Right atrium auricular region (tissue), 2 donors: Measurements from ENCODE around the gene RIPK3. TPM values are rescaled to one million over a fixed set of nuclear protein-coding genes. Genes with fewer than 3 reads are reported as not detected.

Experiments
- DNase-seq: peaks from one replicate; pipeline ENCODE4 v3.0.0-alpha.2; 2019; ENCODE audit warnings: low spot score
- H3K27ac ChIP-seq, 2 donors: fragments of 200-600 bp; sonication (generic); 1 replicate in 1 of 2; 2 replicates in 1 of 2; pipeline ENCODE4 v1.5.1; 2016 to 2019
- H3K27me3 ChIP-seq, 2 donors: fragments of 200-600 bp; sonication (generic); one replicate each; pipeline versions ENCODE4 v1.5.1 to v1.6.0; 2017 to 2019
- H3K36me3 ChIP-seq: fragments of 200-600 bp; sonication (generic); one replicate; pipeline ENCODE4 v1.5.1; 2016
- H3K4me1 ChIP-seq, 2 donors: fragments of 200-600 bp; sonication (generic); one replicate each; pipeline versions ENCODE4 v1.5.1 to v1.6.0; 2017 to 2019
- H3K4me3 ChIP-seq, 2 donors: fragments of 200-600 bp; sonication (generic); 1 replicate in 1 of 2; 2 replicates in 1 of 2; pipeline ENCODE4 v1.5.1; 2017 to 2019; ENCODE audit warnings: mild to moderate bottlenecking in 1 of 2, moderate library complexity in 1 of 2
- H3K9me3 ChIP-seq, 2 donors: fragments of 200-600 bp; sonication (generic); one replicate each; pipeline ENCODE4 v1.5.1; 2019
- CTCF ChIP-seq, 2 donors: fragments of 200-600 bp; sonication (generic); IDR thresholded peaks; one replicate each; pipeline ENCODE4 v1.5.1; 2019; ENCODE audit warnings: antibody characterized with exemption in 2 of 2
- total RNA-seq, 2 donors: library from RNA; depleted of rRNA; stranded (reverse); fragments of >200 nt; gene quantifications; one replicate each; pipeline ENCODE4 v1.1.0, GENCODE V29; 2016

RIPK3 gene
- total RNA-seq, 2 donors from 2014 or later: 1.9 to 3.8 TPM

- no peaks in the 10 kb centered on the region for H3K27me3 ChIP-seq
- TF ChIP-seq CTCF (IDR thresholded peaks at IDR 0.05): no peak
- no peak overlapping the region for H3K27ac ChIP-seq
- H3K4me3 ChIP-seq: no peak overlapping the region
- no peaks in the 10 kb centered on the region for H3K9me3 ChIP-seq
- no peak for DNase-seq
- peaks cover 0 to 10% of the 10 kb centered on the region in 2 donors for H3K4me1 ChIP-seq
- H3K36me3 ChIP-seq: no peaks in the 10 kb centered on the region
Observed at GRCh38 chr14:24321212-24321975, 18.4 kb downstream of the RIPK3 start.

GRCh38 chr14:24317141-24317928, 22.5 kb downstream of the RIPK3 start:
- Histone ChIP-seq H3K27me3 (no peaks in the 10 kb centered on the region), H3K4me1 (peaks cover 0 to 47% of the 10 kb centered on the region in 2 donors)

GRCh38 chr14:24316597-24316950, 23.2 kb downstream of the RIPK3 start:
- Histone ChIP-seq H3K4me1 (peaks cover 0 to 55% of the 10 kb centered on the region in 2 donors), H3K4me3 (peak overlapping the region in 1 of 2 donors; percentile 16), H3K27me3 (no peaks in the 10 kb centered on the region), H3K9me3 (no peaks in the 10 kb centered on the region), H3K27ac (peak overlapping the region; percentile 18 to 48), H3K36me3 (no peaks in the 10 kb centered on the region)
- TF ChIP-seq CTCF (IDR thresholded peaks at IDR 0.05): no peak
- no peak for DNase-seq

More at GRCh38 chr14:24317141-24317928, 22.5 kb downstream of the RIPK3 start:
- Histone ChIP-seq H3K27ac (no peak overlapping the region), H3K9me3 (no peaks in the 10 kb centered on the region), H3K4me3 (no peak overlapping the region), H3K36me3 (no peaks in the 10 kb centered on the region)
- DNase-seq: no peak
- no peak for TF ChIP-seq CTCF (IDR thresholded peaks at IDR 0.05)

- TF ChIP-seq CTCF (IDR thresholded peaks at IDR 0.05): peak in 1 of 2 donors; percentile 53
- peak overlapping the region in 1 of 2 donors; percentile 16 for H3K4me3 ChIP-seq
- no peaks in the 10 kb centered on the region for H3K9me3 ChIP-seq
- H3K36me3 ChIP-seq: no peaks in the 10 kb centered on the region
- peaks cover 0 to 61% of the 10 kb centered on the region in 2 donors for H3K4me1 ChIP-seq
- DNase-seq: no peak
- peak overlapping the region; percentile 18 to 48 for H3K27ac ChIP-seq
- no peaks in the 10 kb centered on the region for H3K27me3 ChIP-seq
Observed at GRCh38 chr14:24315807-24316596, 23.8 kb downstream of the RIPK3 start.

- H3K27ac ChIP-seq: peak overlapping the region; percentile 17 to 48
- no peak for TF ChIP-seq CTCF (IDR thresholded peaks at IDR 0.05)
- no peak for DNase-seq
Observed at GRCh38 chr14:24315243-24315806, 24.5 kb downstream of the RIPK3 start.

More at GRCh38 chr14:24315243-24315806, 24.5 kb downstream of the RIPK3 start:
- no peaks in the 10 kb centered on the region for H3K36me3 ChIP-seq
- no peaks in the 10 kb centered on the region for H3K27me3 ChIP-seq
- no peak overlapping the region for H3K4me3 ChIP-seq
- no peaks in the 10 kb centered on the region for H3K9me3 ChIP-seq
- peaks cover 0 to 66% of the 10 kb centered on the region in 2 donors for H3K4me1 ChIP-seq
